Neural crest cell (in vitro differentiated cells): ENCODE measurements around the gene PABPC3. TPM values are rescaled to one million over a fixed set of nuclear protein-coding genes. Genes with fewer than 3 reads are reported as not detected.

Experiments used
- DNase-seq: peaks from one replicate; pipeline ENCODE4 v3.0.0; 2021; ENCODE audit warnings: low read depth, mixed read lengths, low spot score
- H3K27ac Mint-ChIP-seq: one replicate; pipeline ENCODE4 v1.8.0; 2021; ENCODE audit warnings: mild to moderate bottlenecking, mixed read lengths; ENCODE audit not compliant: unreplicated experiment
- H3K27me3 Mint-ChIP-seq: 2 replicates; pipeline ENCODE4 v1.8.0; 2021; ENCODE audit warnings: low read depth, mild to moderate bottlenecking, mixed read lengths
- H3K36me3 Mint-ChIP-seq: 2 replicates; pipeline ENCODE4 v1.8.0; 2021; ENCODE audit warnings: low read depth, mild to moderate bottlenecking, mixed read lengths
- H3K4me1 Mint-ChIP-seq: 2 replicates; pipeline ENCODE4 v1.8.0; 2021; ENCODE audit warnings: mixed read lengths
- H3K4me3 Mint-ChIP-seq: one replicate; pipeline ENCODE4 v1.8.0; 2021; ENCODE audit warnings: mild to moderate bottlenecking, mixed read lengths
- H3K9me3 Mint-ChIP-seq: 2 replicates; pipeline ENCODE4 v1.8.0; 2021; ENCODE audit warnings: mixed read lengths
- CTCF ChIP-seq: fragments of 200-600 bp; sonication (generic); conservative IDR thresholded peaks from 2 replicates; pipeline ENCODE4 v1.5.0; 2021; ENCODE audit warnings: antibody characterized with exemption, mild to moderate bottlenecking
- total RNA-seq: library from RNA; stranded (reverse); gene quantifications from 2 replicates; pipeline ENCODE4 v1.2.1, GENCODE V29; 2021

Gene PABPC3
- total RNA-seq, 1 donor from 2014 or later, result 0.14 TPM

- Mint-ChIP-seq H3K4me3 (no peak overlapping the region), H3K36me3 (no peaks in the 10 kb centered on the region), H3K9me3 (no peaks in the 10 kb centered on the region), H3K27ac (no peak overlapping the region), H3K27me3 (no peaks in the 10 kb centered on the region), H3K4me1 (peaks cover 4% of the 10 kb centered on the region)
- DNase-seq, result no peak
- no peak for TF ChIP-seq CTCF
Measured at GRCh38 chr13:25110956-25111584, 15.1 kb downstream of the PABPC3 start.

DNA sequence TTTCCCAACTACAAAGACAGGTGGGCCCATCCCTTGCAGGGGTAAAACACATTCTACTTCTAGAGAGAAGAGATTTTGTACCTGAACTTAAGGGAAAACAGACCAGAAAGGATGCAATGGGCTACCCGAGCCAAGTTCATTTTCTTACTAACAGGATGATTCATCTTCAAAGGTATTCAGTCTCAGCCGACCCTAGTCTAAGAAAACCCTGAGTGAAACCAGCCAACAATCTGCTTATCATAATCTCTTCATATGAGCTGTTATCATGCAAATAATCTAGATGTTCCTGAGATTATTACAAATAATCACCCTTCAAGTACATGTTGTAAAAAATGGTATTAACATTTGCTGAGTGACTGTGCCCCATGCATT is 15.6 kb downstream of the PABPC3 start:
- no peaks in the 10 kb centered on the region for H3K27me3 Mint-ChIP-seq
- DNase-seq, result no peak
- no peak for TF ChIP-seq CTCF
- no peaks in the 10 kb centered on the region for H3K36me3 Mint-ChIP-seq
- peaks cover 4% of the 10 kb centered on the region for H3K4me1 Mint-ChIP-seq
- no peak overlapping the region for H3K4me3 Mint-ChIP-seq
- no peaks in the 10 kb centered on the region for H3K9me3 Mint-ChIP-seq
- H3K27ac Mint-ChIP-seq, result no peak overlapping the region

DNA sequence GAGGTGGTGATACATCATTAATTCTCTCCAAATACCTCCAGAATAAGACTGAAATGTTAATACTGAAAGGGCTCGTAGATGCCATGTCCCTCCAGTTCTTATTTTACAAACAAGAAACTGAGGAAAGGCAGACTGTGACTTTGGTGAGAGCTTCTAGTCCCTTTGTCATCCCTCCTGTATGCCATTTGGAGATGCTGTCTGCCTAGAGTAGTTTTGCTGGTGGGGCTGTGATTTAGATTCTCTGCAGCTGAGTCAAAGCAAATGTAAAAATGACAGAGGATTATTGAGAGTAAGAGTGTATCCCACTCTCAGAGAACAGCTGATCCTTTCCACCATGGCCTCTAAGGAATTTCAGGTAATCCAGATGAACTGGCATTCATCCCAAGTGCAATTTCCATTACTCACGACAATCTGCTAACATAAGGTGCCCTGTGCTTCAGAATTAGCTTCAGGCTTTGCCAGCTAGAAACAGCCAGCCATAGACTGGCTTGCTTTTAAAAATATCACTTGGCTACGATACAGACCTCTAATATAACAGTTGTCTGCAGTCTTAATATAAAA is 16.8 kb downstream of the PABPC3 start:
- Mint-ChIP-seq H3K4me3 (no peak overlapping the region), H3K36me3 (no peaks in the 10 kb centered on the region)
- DNase-seq, result no peak

DNA sequence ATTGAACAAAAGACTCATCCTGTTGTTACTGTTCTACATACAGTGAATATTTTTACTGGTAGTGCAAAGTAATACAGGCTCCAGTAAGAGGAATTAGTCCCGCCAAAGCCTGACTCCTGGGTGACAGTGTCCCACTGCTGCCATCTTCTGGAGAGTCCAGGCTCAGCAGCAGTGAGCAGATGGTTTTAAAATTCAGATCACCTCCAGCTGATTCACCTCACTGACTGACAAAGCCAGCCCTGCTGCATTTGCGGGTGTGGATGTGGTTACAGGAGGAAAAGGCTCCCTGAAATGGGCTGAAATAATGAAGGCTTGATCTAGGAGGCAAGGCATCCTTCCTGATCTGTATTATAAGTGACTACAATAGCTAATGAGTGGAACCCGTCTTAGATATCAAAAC is 18.3 kb downstream of the PABPC3 start:
- no peaks in the 10 kb centered on the region for H3K36me3 Mint-ChIP-seq
- TF ChIP-seq CTCF, result peak; percentile 92
- no peak overlapping the region for H3K4me3 Mint-ChIP-seq
- peaks cover 4% of the 10 kb centered on the region for H3K4me1 Mint-ChIP-seq
- peak; percentile 78 for DNase-seq
- H3K9me3 Mint-ChIP-seq, result no peaks in the 10 kb centered on the region
- no peak overlapping the region for H3K27ac Mint-ChIP-seq
- H3K27me3 Mint-ChIP-seq, result no peaks in the 10 kb centered on the region

More for the DNA sequence above, 16.8 kb downstream of the PABPC3 start:
- no peak overlapping the region for H3K27ac Mint-ChIP-seq
- H3K27me3 Mint-ChIP-seq, result no peaks in the 10 kb centered on the region
- H3K9me3 Mint-ChIP-seq, result no peaks in the 10 kb centered on the region
- TF ChIP-seq CTCF, result no peak
- peaks cover 4% of the 10 kb centered on the region for H3K4me1 Mint-ChIP-seq

DNA sequence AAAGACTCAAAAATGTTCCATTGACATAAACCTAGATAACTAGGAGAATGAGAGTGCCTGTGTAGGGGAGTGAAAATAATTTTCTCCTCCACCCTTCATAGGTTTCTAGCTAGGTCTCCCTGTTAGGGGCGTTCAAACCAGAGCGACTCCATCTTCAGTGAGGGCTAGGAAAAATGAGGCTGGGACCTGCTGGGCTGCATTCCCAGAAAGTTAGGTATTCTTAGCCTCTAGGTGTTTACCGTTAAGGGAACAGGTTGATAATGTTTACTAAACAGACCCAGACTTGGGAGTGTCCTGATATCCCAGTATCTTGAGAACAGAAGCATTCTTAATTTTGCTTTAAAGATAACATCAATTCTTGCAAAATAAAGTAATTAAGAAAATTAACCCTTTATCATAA is 20.1 kb downstream of the PABPC3 start:
- TF ChIP-seq CTCF, result no peak
- Mint-ChIP-seq H3K9me3 (no peaks in the 10 kb centered on the region), H3K27me3 (no peaks in the 10 kb centered on the region), H3K27ac (no peak overlapping the region), H3K36me3 (no peaks in the 10 kb centered on the region), H3K4me3 (no peak overlapping the region), H3K4me1 (peaks cover 9% of the 10 kb centered on the region)
- DNase-seq, result no peak
